Measurements from ENCODE around the gene DIPK2B. TPM values are rescaled to one million over a fixed set of nuclear protein-coding genes. Genes with fewer than 3 reads are reported as not detected.

Gene DIPK2B
- polyA plus RNA-seq, 2 of the 4 experiments (the other 2 are of a cell fraction), result not detected

DNA sequence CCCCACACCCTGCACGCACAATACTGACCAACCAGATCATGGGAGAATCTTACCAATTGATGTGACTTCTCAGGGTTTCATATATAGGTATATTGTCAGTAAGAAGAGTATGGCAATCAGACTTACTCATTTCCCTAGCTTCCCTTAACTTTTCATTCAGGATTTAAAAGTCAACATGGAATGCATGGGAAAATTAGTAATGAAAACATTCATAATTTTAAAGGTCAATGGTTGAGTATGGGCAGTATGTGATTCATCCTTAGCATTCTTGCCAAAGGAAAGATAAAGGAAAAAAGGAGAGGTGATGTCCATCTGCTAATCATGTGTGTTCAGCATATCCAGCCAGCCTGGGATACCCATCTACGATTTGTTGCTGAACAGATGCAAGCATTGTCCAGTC lies 4.0 kb downstream of the DIPK2B start:
- no peak for FAIRE-seq
- H3K4me3 ChIP-seq, result no peak overlapping the region
- no peak overlapping the region for H3K27ac ChIP-seq
- no peak for DNase-seq (ENCODE audit: low read depth in 1 of 2, low spot score in 1 of 2)
- H3K4me2 ChIP-seq, result no peak overlapping the region; the same call in 2 of the 3 replicates
- ChIA-PET POLR2A (no interaction called here), CTCF (interaction anchor here (1.5 kb wide), 1 partner anchor 10 kb away, joined by 6 read pairs; no protein-coding TSS in a partner anchor)
- ATAC-seq, result no peak
- WGBS (ENCODE audit: missing lambda C conversion rate), result 63% methylated on average over 2 of the region's 2 CpGs
- H3K9me3 ChIP-seq, result no peaks in the 10 kb centered on the region
- no peak for TF ChIP-seq BHLHE40 (IDR thresholded peaks at IDR 0.05; ENCODE audit: low read depth, low read length)
- TF ChIP-seq HOXA7 (CRISPR knock-in tag; IDR thresholded peaks at IDR 0.05), result no peak
- TF ChIP-seq, protein P1, sequence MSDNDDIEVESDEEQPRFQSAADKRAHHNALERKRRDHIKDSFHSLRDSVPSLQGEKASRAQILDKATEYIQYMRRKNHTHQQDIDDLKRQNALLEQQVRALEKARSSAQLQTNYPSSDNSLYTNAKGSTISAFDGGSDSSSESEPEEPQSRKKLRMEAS (IDR thresholded peaks at IDR 0.05), result no peak
- TF ChIP-seq RARB (CRISPR knock-in tag; IDR thresholded peaks at IDR 0.05), result no peak
- no peak for TF ChIP-seq RCOR1 (IDR thresholded peaks at IDR 0.05; ENCODE audit: low read depth, low read length)
- no peak for TF ChIP-seq CHD2 (IDR thresholded peaks at IDR 0.05; ENCODE audit: low read length, partially characterized antibody)
- TF ChIP-seq, protein P2, sequence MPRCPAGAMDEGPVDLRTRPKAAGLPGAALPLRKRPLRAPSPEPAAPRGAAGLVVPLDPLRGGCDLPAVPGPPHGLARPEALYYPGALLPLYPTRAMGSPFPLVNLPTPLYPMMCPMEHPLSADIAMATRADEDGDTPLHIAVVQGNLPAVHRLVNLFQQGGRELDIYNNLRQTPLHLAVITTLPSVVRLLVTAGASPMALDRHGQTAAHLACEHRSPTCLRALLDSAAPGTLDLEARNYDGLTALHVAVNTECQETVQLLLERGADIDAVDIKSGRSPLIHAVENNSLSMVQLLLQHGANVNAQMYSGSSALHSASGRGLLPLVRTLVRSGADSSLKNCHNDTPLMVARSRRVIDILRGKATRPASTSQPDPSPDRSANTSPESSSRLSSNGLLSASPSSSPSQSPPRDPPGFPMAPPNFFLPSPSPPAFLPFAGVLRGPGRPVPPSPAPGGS (IDR thresholded peaks at IDR 0.05), result no peak
- TF ChIP-seq ESRRA (IDR thresholded peaks at IDR 0.05; ENCODE audit: borderline replicate concordance, low read length), result no peak
- no peak for TF ChIP-seq CBX8 (IDR thresholded peaks at IDR 0.05)
- TF ChIP-seq NPAS2 (CRISPR knock-in tag; IDR thresholded peaks at IDR 0.05; ENCODE audit: borderline replicate concordance), result no peak
- H3K4me1 ChIP-seq, result no peaks in the 10 kb centered on the region

- CTCF ChIA-PET, result no interaction called here
- POLR2A ChIA-PET, result no interaction called here
- H3K9me3 ChIP-seq, result no peaks in the 10 kb centered on the region
- ATAC-seq, result no peak
- no peak overlapping the region for H3K27ac ChIP-seq
- H3K4me3 ChIP-seq, result no peak overlapping the region
- WGBS (ENCODE audit: missing lambda C conversion rate), result 54% methylated on average over 7 of the region's 7 CpGs
- TF ChIP-seq, protein P2 (IDR thresholded peaks at IDR 0.05), result no peak
- TF ChIP-seq E2F6 (IDR thresholded peaks at IDR 0.05; ENCODE audit: borderline replicate concordance, low read depth) (no peak), RFX5 (IDR thresholded peaks at IDR 0.05) (no peak), BHLHE40 (IDR thresholded peaks at IDR 0.05; ENCODE audit: low read depth, low read length) (no peak), FOXS1 (CRISPR knock-in tag; IDR thresholded peaks at IDR 0.05) (no peak), RAD21 (conservative IDR thresholded peaks at IDR 0.05 in 1 of 2, IDR thresholded peaks at IDR 0.05 in 1 of 2) (no peak), ZNF302 (CRISPR knock-in tag; IDR thresholded peaks at IDR 0.05) (no peak), CEBPB (IDR thresholded peaks at IDR 0.05) (no peak), SREBF2 (IDR thresholded peaks at IDR 0.05) (no peak), POLR2AphosphoS2 (conservative IDR thresholded peaks at IDR 0.05; ENCODE audit: low read length) (no peak), CHD4 (IDR thresholded peaks at IDR 0.05; ENCODE audit: borderline replicate concordance) (no peak), GATA3 (IDR thresholded peaks at IDR 0.05; ENCODE audit: borderline replicate concordance) (no peak), CBX8 (IDR thresholded peaks at IDR 0.05) (no peak), POLR2A (IDR thresholded peaks at IDR 0.05; ENCODE audit: low read length) (no peak), CHD2 (IDR thresholded peaks at IDR 0.05; ENCODE audit: low read length, partially characterized antibody) (no peak), HEYL (CRISPR knock-in tag; IDR thresholded peaks at IDR 0.05) (no peak), HOXB5 (CRISPR knock-in tag; IDR thresholded peaks at IDR 0.05) (no peak)
- TF ChIP-seq, protein P1 (IDR thresholded peaks at IDR 0.05), result no peak
- TF ChIP-seq, protein P3, sequence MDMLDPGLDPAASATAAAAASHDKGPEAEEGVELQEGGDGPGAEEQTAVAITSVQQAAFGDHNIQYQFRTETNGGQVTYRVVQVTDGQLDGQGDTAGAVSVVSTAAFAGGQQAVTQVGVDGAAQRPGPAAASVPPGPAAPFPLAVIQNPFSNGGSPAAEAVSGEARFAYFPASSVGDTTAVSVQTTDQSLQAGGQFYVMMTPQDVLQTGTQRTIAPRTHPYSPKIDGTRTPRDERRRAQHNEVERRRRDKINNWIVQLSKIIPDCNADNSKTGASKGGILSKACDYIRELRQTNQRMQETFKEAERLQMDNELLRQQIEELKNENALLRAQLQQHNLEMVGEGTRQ (IDR thresholded peaks at IDR 0.05), result no peak
- TF ChIP-seq, protein P4, sequence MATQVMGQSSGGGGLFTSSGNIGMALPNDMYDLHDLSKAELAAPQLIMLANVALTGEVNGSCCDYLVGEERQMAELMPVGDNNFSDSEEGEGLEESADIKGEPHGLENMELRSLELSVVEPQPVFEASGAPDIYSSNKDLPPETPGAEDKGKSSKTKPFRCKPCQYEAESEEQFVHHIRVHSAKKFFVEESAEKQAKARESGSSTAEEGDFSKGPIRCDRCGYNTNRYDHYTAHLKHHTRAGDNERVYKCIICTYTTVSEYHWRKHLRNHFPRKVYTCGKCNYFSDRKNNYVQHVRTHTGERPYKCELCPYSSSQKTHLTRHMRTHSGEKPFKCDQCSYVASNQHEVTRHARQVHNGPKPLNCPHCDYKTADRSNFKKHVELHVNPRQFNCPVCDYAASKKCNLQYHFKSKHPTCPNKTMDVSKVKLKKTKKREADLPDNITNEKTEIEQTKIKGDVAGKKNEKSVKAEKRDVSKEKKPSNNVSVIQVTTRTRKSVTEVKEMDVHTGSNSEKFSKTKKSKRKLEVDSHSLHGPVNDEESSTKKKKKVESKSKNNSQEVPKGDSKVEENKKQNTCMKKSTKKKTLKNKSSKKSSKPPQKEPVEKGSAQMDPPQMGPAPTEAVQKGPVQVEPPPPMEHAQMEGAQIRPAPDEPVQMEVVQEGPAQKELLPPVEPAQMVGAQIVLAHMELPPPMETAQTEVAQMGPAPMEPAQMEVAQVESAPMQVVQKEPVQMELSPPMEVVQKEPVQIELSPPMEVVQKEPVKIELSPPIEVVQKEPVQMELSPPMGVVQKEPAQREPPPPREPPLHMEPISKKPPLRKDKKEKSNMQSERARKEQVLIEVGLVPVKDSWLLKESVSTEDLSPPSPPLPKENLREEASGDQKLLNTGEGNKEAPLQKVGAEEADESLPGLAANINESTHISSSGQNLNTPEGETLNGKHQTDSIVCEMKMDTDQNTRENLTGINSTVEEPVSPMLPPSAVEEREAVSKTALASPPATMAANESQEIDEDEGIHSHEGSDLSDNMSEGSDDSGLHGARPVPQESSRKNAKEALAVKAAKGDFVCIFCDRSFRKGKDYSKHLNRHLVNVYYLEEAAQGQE (IDR thresholded peaks at IDR 0.05), result no peak
- FAIRE-seq, result no peak
- no peak overlapping the region for H3K4me2 ChIP-seq
- no peak for DNase-seq (ENCODE audit: low read depth in 1 of 2, low spot score in 1 of 2)
- H3K4me1 ChIP-seq, result no peaks in the 10 kb centered on the region
These were observed 8.8 kb downstream of the DIPK2B start for GRCh38 chrX:45191820-45192409.
